Neural progenitor cell (in vitro differentiated cells): ENCODE results near the gene DLG2. TPM values are rescaled to one million over a fixed set of nuclear protein-coding genes. Genes with fewer than 3 reads are reported as not detected.

ENCODE experiments used
- DNase-seq: peaks from one replicate; pipeline ENCODE4 v3.0.0-alpha.2; 2016; ENCODE audit warnings: low spot score
- H2AFZ ChIP-seq: fragments of 200-600 bp; sonication (generic); replicated peaks from 2 replicates; pipeline ENCODE4 v1.6.1; 2016; ENCODE audit warnings: antibody characterized with exemption
- H3F3A ChIP-seq: fragments of 200-600 bp; sonication (generic); 2 replicates; pipeline ENCODE4 v1.6.1; 2016; ENCODE audit warnings: antibody characterized with exemption, low read depth
- H3K27ac ChIP-seq: fragments of 200-600 bp; sonication (generic); 2 replicates; pipeline ENCODE4 v1.5.1; 2016; ENCODE audit warnings: mild to moderate bottlenecking
- H3K27me3 ChIP-seq: fragments of 200-600 bp; sonication (generic); 2 replicates; pipeline ENCODE4 v1.6.1; 2016; ENCODE audit warnings: mild to moderate bottlenecking, moderate library complexity
- H3K36me3 ChIP-seq: fragments of 200-600 bp; sonication (generic); 2 replicates; pipeline ENCODE4 v1.5.1; 2016
- H3K4me1 ChIP-seq: fragments of 200-600 bp; sonication (generic); 2 replicates; pipeline ENCODE4 v1.6.1; 2016; ENCODE audit warnings: mixed run types
- H3K4me2 ChIP-seq: fragments of 200-600 bp; sonication (generic); 2 replicates; pipeline ENCODE4 v1.6.1; 2016
- H3K4me3 ChIP-seq: fragments of 200-600 bp; sonication (generic); 2 replicates; pipeline ENCODE4 v1.5.1; 2016
- H3K79me2 ChIP-seq: fragments of 200-600 bp; sonication (generic); 2 replicates; pipeline ENCODE4 v1.6.1; 2016; ENCODE audit warnings: low read depth
- H3K9ac ChIP-seq: fragments of 200-600 bp; sonication (generic); 2 replicates; pipeline ENCODE4 v1.6.1; 2016
- H3K9me3 ChIP-seq: fragments of 200-600 bp; sonication (generic); 2 replicates; pipeline ENCODE4 v1.5.1; 2016; ENCODE audit warnings: low read depth
- H4K20me1 ChIP-seq: fragments of 200-600 bp; sonication (generic); 2 replicates; pipeline ENCODE4 v1.6.1; 2016; ENCODE audit warnings: low read depth
- H3K27ac Mint-ChIP-seq: 3 replicates; pipeline ENCODE4 v1.8.0; 2021; ENCODE audit warnings: mixed read lengths
- H3K27me3 Mint-ChIP-seq: 2 replicates; pipeline ENCODE4 v1.8.0; 2022; ENCODE audit warnings: low read depth, mild to moderate bottlenecking, inconsistent platforms, moderate library complexity, mixed read lengths; ENCODE audit not compliant: insufficient read depth
- H3K36me3 Mint-ChIP-seq: 3 replicates; pipeline ENCODE4 v1.8.0; 2021; ENCODE audit warnings: mixed read lengths
- H3K4me1 Mint-ChIP-seq: 3 replicates; pipeline ENCODE4 v1.8.0; 2021; ENCODE audit warnings: mixed read lengths
- H3K4me3 Mint-ChIP-seq: 3 replicates; pipeline ENCODE4 v1.8.0; 2021; ENCODE audit warnings: mild to moderate bottlenecking, moderate library complexity, mixed read lengths
- H3K9me3 Mint-ChIP-seq: 3 replicates; pipeline ENCODE4 v1.8.0; 2020; ENCODE audit warnings: mixed read lengths
- EZH2 ChIP-seq: fragments of 200-600 bp; sonication (generic); IDR thresholded peaks from 2 replicates; pipeline ENCODE4 v1.6.1; 2017; ENCODE audit warnings: antibody characterized with exemption, mild to moderate bottlenecking, moderate library complexity
- EZH2phosphoT487 ChIP-seq: fragments of 200-600 bp; sonication (generic); IDR thresholded peaks from 2 replicates; pipeline ENCODE4 v1.6.1; 2017; ENCODE audit warnings: antibody characterized with exemption
- total RNA-seq: library from RNA; depleted of rRNA; stranded (reverse); fragments of >200 nt; gene quantifications from 2 replicates; pipeline ENCODE4 v1.2.3, GENCODE V29; 2015; ENCODE audit warnings: low replicate concordance
- TF ChIP-seq, protein P1 (sequence below): fragments of 200-600 bp; sonication (generic); IDR thresholded peaks from 2 replicates; pipeline ENCODE4 v1.5.1; 2017; ENCODE audit warnings: antibody characterized with exemption, mild to moderate bottlenecking

DLG2 gene
- total RNA-seq, 1 donor from 2014 or later, result 7.5 TPM

DNA sequence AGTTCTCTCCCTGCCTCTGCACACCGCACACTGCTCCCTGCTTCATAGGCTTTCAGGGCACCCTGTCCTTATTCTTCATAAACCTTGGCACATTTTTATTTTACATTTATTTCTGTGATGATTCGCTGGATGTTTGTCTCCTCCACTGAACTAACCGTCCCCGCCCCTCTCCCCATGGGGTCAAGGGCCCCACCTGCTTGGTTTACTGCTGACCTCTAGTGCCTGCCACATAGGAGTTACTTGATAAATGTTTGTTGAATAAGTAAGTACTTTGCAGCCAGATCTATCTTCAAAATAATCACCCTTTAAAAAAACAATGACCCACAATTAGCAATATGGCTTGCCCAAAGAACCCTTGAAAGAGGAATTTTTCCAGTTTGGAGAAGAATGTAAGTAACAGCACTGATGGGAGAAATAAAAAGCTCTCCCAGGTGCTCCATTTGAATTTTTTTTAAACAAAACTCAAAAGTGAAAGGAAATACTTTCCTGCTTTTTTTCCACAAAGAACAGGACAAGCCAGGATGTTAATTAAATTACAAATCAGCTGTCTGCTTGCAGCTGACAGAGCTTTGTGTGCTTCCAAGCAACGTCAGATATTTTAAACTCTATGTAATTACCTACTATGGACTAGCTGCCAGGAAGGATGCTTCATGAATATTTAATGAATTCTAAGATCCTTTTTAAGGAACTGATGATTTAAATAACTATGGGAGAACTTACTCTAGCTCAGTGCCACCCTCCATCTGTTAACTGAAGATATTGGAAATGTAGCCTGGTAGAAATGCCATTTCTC lies 1083.6 kb downstream of the DLG2 start:
- Histone ChIP-seq H3K9me3 (no peaks in the 10 kb centered on the region), H3K27me3 (no peaks in the 10 kb centered on the region), H3F3A (no peaks in the 10 kb centered on the region), H3K4me1 (peaks cover 11% of the 10 kb centered on the region), H3K4me2 (peak overlapping the region; percentile 37), H4K20me1 (no peaks in the 10 kb centered on the region), H3K4me3 (no peak overlapping the region), H3K79me2 (no peaks in the 10 kb centered on the region), H3K27ac (no peak overlapping the region), H3K36me3 (no peaks in the 10 kb centered on the region), H2AFZ (no peak overlapping the region), H3K9ac (no peak overlapping the region)
- H3K27me3 Mint-ChIP-seq, result peaks cover 3% of the 10 kb centered on the region
- H3K27ac Mint-ChIP-seq, result no peak overlapping the region
- no peak overlapping the region for H3K4me3 Mint-ChIP-seq
- H3K9me3 Mint-ChIP-seq, result no peaks in the 10 kb centered on the region
- H3K4me1 Mint-ChIP-seq, result peaks cover 18% of the 10 kb centered on the region
- TF ChIP-seq, protein P1, sequence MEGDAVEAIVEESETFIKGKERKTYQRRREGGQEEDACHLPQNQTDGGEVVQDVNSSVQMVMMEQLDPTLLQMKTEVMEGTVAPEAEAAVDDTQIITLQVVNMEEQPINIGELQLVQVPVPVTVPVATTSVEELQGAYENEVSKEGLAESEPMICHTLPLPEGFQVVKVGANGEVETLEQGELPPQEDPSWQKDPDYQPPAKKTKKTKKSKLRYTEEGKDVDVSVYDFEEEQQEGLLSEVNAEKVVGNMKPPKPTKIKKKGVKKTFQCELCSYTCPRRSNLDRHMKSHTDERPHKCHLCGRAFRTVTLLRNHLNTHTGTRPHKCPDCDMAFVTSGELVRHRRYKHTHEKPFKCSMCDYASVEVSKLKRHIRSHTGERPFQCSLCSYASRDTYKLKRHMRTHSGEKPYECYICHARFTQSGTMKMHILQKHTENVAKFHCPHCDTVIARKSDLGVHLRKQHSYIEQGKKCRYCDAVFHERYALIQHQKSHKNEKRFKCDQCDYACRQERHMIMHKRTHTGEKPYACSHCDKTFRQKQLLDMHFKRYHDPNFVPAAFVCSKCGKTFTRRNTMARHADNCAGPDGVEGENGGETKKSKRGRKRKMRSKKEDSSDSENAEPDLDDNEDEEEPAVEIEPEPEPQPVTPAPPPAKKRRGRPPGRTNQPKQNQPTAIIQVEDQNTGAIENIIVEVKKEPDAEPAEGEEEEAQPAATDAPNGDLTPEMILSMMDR, result peak; percentile 53
- TF ChIP-seq EZH2, result no peak
- no peaks in the 10 kb centered on the region for H3K36me3 Mint-ChIP-seq
- peak; percentile 71 for DNase-seq

DNA sequence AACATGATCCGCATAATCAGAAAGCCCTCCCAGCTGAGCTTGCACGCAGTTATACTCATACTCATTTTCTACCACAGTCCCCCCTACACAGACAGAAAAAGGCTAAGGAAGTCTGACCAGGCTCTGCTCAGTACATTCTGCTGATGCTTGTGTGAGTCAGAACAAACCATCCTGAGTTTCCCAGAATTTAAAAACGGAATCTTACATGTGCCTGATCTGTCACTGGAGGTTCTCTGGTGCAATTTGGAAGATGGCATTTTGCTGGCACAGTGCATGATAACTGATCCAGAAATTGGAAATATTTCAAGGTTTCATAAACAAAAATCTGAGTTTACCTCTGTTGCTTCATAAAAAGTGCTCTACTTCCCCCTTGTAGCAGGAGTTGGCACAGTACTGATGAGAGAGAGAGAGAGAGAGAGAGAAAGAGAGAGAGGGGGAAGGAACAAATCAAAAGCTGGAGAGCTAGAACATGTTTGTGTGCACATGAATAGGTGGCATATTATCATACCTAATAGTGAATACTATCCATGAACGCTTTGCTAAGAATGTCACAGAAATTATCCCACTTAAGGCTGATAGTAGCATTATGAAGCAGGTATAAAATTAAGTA lies 1085.3 kb downstream of the DLG2 start:
- no peak for TF ChIP-seq EZH2
- Mint-ChIP-seq H3K36me3 (no peaks in the 10 kb centered on the region), H3K4me1 (peaks cover 18% of the 10 kb centered on the region), H3K27ac (no peak overlapping the region), H3K9me3 (no peaks in the 10 kb centered on the region), H3K4me3 (no peak overlapping the region), H3K27me3 (peaks cover 3% of the 10 kb centered on the region)
- no peak for DNase-seq
- no peaks in the 10 kb centered on the region for H3K36me3 ChIP-seq
- H3K4me3 ChIP-seq, result no peak overlapping the region
- H3F3A ChIP-seq, result no peaks in the 10 kb centered on the region
- no peak overlapping the region for H3K4me2 ChIP-seq
- H3K4me1 ChIP-seq, result peaks cover 11% of the 10 kb centered on the region
- no peaks in the 10 kb centered on the region for H3K79me2 ChIP-seq
- no peak overlapping the region for H3K27ac ChIP-seq
- H3K9ac ChIP-seq, result no peak overlapping the region
- no peaks in the 10 kb centered on the region for H3K27me3 ChIP-seq
- no peaks in the 10 kb centered on the region for H4K20me1 ChIP-seq
- no peaks in the 10 kb centered on the region for H3K9me3 ChIP-seq
- no peak overlapping the region for H2AFZ ChIP-seq

DNA sequence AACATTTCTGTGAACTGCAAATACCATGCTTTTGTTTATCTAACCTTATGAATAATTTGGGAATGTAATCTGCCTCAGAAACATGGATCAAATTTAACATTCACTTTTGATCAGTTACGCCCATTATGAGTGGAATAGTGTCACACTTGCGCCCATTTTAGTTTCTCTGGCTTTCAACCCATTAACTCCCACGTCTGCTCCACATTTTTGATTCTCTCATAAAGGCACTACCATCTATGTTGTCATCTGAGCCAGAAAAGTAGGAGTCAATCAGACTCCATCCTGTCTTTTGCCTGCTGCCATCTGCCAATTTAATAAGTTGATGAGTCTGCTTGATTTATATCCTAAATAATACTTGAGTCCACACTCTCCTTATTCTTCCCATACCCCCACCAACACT lies 1090.7 kb downstream of the DLG2 start:
- Histone ChIP-seq H3K9me3 (no peaks in the 10 kb centered on the region), H3F3A (no peaks in the 10 kb centered on the region), H3K4me1 (no peaks in the 10 kb centered on the region), H3K27me3 (no peaks in the 10 kb centered on the region), H3K4me2 (no peak overlapping the region), H4K20me1 (no peaks in the 10 kb centered on the region), H3K79me2 (no peaks in the 10 kb centered on the region), H3K4me3 (no peak overlapping the region), H3K27ac (no peak overlapping the region), H3K36me3 (no peaks in the 10 kb centered on the region), H3K9ac (no peak overlapping the region), H2AFZ (no peak overlapping the region)
- TF ChIP-seq, protein P1, result no peak
- TF ChIP-seq EZH2 (no peak), EZH2phosphoT487 (no peak)
- Mint-ChIP-seq H3K27ac (no peak overlapping the region), H3K4me3 (no peak overlapping the region), H3K36me3 (no peaks in the 10 kb centered on the region), H3K27me3 (no peaks in the 10 kb centered on the region), H3K9me3 (no peaks in the 10 kb centered on the region), H3K4me1 (no peaks in the 10 kb centered on the region)
- DNase-seq, result no peak

DNA sequence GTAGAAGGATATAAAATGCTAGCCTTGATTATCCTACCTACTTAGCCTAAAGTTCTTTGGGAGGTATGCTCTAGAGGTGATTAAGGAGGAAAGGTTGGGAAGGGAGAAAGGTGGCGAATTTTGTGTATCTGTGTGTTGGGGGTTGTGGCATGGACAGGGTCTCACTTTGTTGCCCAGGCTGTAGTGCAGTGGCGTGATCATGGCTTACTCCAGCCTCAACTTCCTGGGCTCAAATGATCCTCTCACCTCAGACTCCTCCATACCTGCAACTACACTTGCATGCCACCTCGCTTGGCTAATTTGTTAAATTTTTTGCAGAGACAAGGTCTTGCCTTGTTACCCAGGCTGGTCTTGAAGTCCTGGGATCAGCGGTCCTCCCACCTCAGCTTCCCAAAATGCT lies 1094.8 kb downstream of the DLG2 start:
- Histone ChIP-seq H3K36me3 (no peaks in the 10 kb centered on the region), H3F3A (no peaks in the 10 kb centered on the region), H4K20me1 (no peaks in the 10 kb centered on the region), H3K79me2 (no peaks in the 10 kb centered on the region), H3K27ac (no peak overlapping the region), H3K4me1 (no peaks in the 10 kb centered on the region), H3K4me3 (no peak overlapping the region), H3K9me3 (no peaks in the 10 kb centered on the region), H3K4me2 (no peak overlapping the region), H2AFZ (no peak overlapping the region), H3K9ac (no peak overlapping the region), H3K27me3 (no peaks in the 10 kb centered on the region)
- Mint-ChIP-seq H3K36me3 (no peaks in the 10 kb centered on the region), H3K27ac (no peak overlapping the region), H3K4me1 (no peaks in the 10 kb centered on the region), H3K4me3 (no peak overlapping the region), H3K9me3 (no peaks in the 10 kb centered on the region), H3K27me3 (no peaks in the 10 kb centered on the region)
- DNase-seq, result no peak
- TF ChIP-seq, protein P1, result no peak
- TF ChIP-seq EZH2 (no peak), EZH2phosphoT487 (no peak)
